ENCODE results near the gene TTC33.
"Not testable (repeated sequence)": the region's sequence is repeated elsewhere in the genome, so short reads cannot be mapped to it uniquely, and the experiment has no call there.

TTC33 gene

DNA sequence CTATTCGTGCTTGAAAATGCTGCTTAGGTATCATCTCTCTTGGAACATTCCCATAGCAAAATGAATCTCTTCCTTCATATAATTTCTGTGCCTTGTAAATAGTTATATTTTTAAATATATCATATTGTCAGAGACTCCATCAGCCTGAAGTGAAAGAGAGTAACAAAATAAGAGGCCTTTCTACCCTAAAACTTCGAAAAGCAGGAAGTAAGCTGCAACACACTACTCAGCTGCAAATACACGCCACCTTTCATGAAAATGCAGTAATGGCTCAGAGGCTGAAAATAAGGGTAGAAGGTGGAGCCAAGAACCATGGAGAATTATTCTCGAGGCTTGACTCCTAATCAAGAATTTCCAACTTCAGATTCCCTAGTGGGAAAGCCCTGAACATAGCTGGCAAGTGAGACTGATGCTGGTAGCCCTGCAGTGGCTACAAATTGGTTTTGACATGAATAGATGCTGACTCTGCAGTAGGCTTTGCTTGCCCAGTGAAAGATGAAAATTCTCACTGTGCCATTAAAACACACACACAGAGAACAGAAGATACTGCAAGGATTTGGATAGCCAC lies 106.2 kb downstream of the TTC33 start:
- no peak for FAIRE-seq

GRCh38 chr5:40648150-40648549 lies 107.6 kb downstream of the TTC33 start:
- FAIRE-seq, result no peak

DNA sequence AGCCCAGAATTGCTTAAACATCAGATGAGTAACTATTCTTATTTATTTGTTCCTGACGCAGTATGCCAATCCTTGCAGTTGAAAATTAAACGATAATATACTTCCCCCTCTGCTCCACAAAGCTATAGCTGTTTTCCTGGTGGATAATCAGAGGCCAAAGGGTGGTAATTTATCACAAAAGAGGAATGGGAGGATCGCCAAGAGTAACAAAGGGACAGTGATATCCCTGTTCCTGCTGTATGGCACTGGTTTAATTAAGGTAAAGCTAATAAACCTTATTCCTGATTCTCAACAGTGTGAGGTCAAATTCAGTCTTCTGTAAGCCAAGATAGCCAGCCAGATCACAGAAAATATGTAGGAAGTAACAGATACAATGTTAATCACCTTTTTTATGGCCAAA lies 109.5 kb downstream of the TTC33 start:
- FAIRE-seq, result no peak

GRCh38 chr5:40639531-40639930 lies 116.2 kb downstream of the TTC33 start:
- FAIRE-seq, result not testable (repeated sequence)

DNA sequence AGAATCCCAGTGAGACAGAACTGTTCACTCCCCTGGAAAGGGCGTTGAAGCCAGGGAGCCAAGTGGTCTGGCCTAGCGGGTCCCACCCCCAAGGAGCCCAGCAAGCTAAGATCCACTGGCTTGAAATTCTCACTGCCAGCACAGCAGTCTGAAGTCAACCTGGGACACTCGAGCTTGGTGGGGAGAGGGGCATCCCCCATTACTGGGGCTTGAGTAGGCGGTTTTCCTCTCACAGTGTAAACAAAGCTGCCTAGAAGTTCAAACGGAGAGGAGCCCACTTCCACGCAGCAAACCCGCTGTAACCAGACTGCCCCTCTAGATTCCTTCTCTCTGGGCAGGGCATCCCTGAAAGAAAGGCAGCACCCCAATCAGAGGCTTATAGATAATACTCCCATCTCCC lies 121.2 kb downstream of the TTC33 start:
- FAIRE-seq, result no peak

DNA sequence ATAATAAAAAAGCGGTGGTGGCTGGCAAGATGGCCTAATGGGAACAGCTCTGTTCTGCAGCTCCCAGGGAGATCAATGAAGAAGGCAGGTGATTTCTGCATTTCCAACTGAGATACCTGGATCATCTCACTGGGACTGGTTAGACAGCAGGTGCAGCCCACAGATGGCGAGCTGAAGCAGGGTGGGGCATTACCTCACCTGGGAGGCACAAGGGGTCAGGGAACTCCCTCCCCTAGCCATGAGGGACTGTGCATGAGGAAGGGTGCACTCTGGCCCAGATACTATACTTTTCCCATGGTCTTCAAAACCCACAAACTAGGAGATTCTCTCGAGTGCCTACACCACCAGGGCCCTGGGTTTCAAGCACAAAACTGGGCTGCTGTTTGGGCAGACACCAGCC lies 121.6 kb downstream of the TTC33 start:
- FAIRE-seq, result no peak

DNA sequence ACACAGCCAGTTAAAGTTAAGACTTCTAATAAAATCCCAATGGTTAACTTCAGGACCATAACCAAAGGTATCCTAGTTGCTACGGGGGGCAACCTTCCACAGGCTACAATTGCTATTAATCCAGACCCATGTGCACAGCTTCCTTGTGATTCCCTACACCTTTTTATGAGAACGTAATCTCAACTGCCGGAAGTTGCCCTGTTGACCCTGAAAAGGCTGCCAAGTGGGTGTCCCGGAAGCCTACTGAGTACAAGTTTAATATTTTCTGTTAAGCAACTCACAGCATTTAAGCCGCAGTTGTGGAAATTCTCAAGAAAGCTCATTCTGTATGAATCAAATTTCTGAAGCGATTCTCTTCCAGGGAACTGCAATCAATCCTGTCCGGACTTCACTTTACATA lies 124.5 kb downstream of the TTC33 start:
- FAIRE-seq, result no peak

DNA sequence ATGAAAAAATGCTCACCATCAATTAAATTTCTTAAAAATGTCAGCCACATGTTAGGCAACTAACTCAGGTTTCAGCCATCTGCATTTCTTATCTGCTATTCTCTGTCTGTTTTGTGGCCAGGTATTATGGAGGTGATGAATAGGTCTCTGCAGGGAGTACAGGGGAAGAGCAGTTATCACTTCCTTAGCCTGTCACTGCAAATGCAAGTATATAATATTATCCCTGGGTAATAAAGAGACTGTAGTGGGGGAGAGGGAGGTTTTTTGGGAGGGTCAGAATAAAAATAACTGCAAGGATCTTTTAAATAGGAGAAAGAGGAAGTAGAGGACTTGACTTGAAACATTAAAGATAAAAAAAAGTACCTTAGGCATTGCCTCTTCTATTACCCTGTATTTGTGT lies 125.6 kb downstream of the TTC33 start:
- FAIRE-seq, result no peak

- no peak for FAIRE-seq
Measured at GRCh38 chr5:40628407-40628806, 127.4 kb downstream of the TTC33 start.

DNA sequence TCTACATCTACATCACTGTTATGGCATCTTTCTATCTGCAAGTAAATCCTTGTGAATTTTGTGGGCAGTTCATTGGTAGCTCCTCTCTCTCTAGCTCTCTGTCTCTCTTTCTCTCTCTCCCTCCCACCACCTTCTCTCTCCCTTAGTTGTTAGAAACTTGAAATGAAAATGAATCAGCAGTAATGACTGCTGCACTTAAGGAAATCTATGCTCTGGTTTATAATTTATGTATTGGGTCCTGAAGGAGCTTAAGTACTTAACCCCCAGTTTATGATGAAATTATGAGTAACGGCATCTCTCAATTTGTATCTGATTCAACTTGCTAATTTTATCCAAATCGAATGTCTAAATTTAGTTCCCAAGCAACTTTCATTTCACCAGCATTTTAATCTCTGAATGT lies 128.1 kb downstream of the TTC33 start:
- no peak for FAIRE-seq

DNA sequence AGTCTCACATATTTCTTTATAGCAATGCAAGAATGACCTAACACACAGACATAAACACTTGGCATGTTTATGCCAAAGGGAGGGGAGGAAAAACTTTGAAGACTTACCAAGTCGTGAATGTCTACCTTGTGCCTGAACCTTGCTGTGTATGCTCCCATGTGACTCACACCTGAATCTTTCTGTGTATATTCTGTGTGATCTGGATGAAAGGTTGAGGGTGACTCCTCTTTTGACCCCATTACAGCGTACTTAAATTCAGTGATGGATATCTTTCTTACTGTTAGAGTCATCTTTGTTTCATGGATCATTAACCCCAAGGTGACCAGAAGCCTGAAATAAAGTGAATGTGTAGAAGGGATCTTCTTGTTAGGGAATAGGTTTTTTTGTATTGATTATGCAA lies 129.0 kb downstream of the TTC33 start:
- FAIRE-seq, result no peak

DNA sequence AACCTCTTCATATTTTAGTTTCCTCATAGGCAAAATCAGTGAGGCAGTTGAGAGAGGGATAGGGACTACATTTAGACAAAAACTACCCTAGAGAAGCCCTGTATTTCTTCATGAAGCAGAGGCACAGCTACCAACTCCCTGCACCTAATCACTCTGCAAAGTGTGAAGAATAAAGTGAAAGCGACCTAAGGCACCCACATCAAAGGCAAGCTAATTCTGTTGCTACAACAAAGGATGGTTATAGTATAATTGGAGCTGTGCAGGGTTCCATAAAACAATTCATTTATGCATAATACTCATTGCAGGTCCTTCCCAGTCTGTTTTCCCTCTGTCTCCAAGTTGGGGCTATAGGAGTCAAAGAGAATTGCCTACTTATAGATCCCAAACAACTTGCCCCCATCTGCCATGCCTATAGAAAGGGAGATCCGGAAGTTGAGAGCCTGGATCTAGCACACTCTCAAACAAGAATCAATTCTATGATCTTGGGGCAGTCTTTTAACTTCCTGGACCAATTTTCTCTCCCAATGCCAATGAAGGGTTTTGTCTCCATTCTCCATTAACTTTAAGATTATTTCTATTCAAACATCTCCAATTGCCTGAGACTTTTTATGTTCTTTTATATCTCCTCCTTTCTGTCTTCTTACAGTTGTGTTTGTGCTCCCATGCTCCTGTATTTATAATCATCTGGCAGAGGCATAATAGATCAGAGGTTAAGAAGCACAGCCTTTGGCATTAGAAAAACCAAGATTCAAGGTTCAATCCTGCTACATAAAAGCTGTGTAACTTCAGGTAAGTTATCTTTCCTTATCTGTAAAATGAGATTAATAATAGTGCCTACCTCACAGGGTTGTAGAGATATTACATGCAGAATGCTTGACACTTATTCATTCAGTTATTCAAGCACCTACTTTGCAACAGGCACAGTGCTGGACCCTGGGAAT lies 132.0 kb downstream of the TTC33 start:
- no peak for FAIRE-seq

- FAIRE-seq, result no peak
Measured at GRCh38 chr5:40622463-40623252, 133.1 kb downstream of the TTC33 start.

DNA sequence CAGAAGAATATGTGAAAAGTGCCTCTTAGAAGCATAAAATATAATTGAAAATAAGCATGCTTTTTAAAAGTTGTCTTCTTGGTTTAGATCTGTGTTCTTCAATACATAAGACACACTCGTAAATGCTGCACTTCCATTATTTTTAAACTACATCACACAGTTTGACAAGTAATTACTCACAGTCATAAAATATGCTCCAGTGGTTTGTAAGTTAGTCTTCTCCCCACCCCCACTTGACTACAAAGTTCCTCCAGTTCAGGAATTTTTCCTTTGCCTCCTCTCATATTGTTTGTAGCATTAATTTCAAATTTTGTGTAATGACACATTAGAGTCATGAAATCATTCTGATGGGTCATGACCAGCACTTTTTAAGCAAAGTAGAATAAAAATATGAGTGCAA lies 136.3 kb downstream of the TTC33 start:
- FAIRE-seq, result no peak

GRCh38 chr5:40618926-40619325 lies 136.8 kb downstream of the TTC33 start:
- FAIRE-seq, result no peak

- FAIRE-seq, result no peak
Measured at GRCh38 chr5:40616781-40617180, 139.0 kb downstream of the TTC33 start.

GRCh38 chr5:40615586-40616170 lies 140.1 kb downstream of the TTC33 start:
- no peak for FAIRE-seq

DNA sequence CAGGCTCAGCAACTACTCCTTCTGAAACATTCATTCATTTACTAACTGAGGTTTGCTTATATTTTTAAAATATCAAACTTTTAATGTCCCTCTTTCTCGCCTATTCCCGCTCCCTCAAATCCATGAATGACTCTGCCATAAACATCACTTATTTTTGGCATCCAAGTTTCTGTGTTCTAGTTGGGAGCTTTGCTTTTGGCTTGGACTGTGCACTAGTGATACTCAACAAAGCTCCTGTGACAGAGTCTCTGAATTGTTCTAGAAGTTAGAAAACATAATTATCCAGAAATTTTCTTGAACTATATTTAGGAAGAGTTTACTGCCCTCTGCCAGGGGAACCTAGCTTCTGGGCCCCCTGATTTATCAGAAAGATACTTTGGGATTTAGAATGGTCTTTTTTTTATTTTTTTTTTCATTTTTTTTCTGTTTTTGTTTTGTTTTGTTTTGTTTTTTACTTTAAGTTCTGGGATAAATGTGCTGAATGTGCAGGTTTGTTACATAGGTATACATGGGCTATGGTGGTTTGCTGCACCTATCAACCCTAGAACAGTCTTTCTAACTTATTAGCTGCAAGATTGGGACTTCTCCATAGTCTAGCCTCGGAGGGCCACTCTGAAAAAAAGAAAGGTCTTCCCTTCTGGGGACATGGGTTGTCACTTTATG lies 140.7 kb downstream of the TTC33 start:
- no peak for FAIRE-seq

DNA sequence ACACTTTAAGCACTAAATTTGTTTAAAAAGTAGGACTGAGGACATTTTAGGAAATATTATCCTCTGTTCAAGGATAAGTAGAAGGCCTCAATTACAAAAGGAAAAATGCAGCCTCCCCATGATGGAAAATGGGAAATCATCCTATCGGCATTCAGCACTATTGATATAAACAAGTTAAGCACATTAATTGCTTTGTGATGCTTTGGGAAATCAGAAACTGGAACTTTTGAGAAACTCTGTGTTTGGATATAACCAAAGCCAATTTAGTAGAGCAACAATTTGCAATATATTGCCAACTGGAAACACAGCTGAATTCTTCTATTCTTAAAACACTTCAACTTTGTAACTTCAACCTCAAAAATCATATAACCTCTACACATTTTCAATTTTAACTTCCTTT lies 141.3 kb downstream of the TTC33 start:
- no peak for FAIRE-seq

- FAIRE-seq, result no peak
Measured at GRCh38 chr5:40607202-40607601, 148.6 kb downstream of the TTC33 start.

DNA sequence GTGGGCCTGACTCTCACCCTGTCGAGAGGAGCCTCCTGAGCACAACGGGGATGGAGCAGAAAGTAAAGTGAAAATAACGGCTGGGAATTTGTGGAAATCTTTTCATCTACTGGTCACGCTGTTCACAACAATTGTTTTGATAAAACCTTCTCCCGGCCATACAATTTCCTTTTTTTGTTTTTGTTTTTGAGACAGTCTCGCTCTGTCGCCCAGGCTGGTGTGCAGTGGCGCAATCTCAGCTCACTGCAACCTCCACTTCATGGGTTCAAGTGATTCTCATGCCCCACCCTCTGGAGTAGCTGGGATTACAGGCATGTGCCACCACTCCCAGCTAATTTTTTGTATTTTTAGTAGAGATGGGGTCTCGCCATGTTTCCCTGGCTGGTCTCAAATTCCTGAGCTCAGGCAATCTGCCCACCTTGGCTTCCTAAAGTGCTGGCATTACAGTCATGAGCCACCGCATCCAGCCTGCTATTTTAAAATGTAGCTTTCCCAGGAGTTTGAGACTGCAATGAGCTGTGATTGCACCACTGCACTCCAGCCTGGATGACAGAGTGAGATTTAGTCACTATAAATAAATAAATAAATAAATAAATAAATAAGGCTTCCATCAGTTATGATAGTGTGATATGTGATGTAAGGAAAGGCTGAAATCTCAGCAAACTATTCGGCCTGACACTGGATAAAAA lies 149.5 kb downstream of the TTC33 start:
- no peak for FAIRE-seq

GRCh38 chr5:40605295-40605958 lies 150.3 kb downstream of the TTC33 start:
- FAIRE-seq, result no peak
